8988T (cell line): ENCODE results near the gene DCT.
"Not testable (repeated sequence)": the region's sequence is repeated elsewhere in the genome, so short reads cannot be mapped to it uniquely, and the experiment has no call there.

ENCODE experiments used
- DNase-seq: peaks from one replicate; pipeline ENCODE4 v3.0.0; 2011

DCT gene

GRCh38 chr13:94479616-94480015 is at the start of gene DCT:
Gene DCT (minus strand): TSS chr13:94479682. CDS start chr13:94479255, 427 bp downstream.
- no peak for DNase-seq

- not testable (repeated sequence) for DNase-seq
Measured at GRCh38 chr13:94526956-94527355, 47.5 kb upstream of the DCT start.

GRCh38 chr13:94525781-94526180 is 46.3 kb upstream of the DCT start:
- no peak for DNase-seq

GRCh38 chr13:94524407-94524806 is 44.9 kb upstream of the DCT start:
- no peak for DNase-seq

GRCh38 chr13:94520001-94520400 is 40.5 kb upstream of the DCT start:
- no peak for DNase-seq

GRCh38 chr13:94516456-94516855 is 37.0 kb upstream of the DCT start:
- no peak for DNase-seq

GRCh38 chr13:94515911-94516310 is 36.4 kb upstream of the DCT start:
- no peak for DNase-seq

- no peak for DNase-seq
Measured at GRCh38 chr13:94515374-94515773, 35.9 kb upstream of the DCT start.

GRCh38 chr13:94513026-94513425 is 33.5 kb upstream of the DCT start:
- DNase-seq: no peak

GRCh38 chr13:94505730-94506129 is 26.2 kb upstream of the DCT start:
- DNase-seq: no peak

- no peak for DNase-seq
Measured at GRCh38 chr13:94503851-94504250, 24.4 kb upstream of the DCT start.

GRCh38 chr13:94498831-94499230 is 19.3 kb upstream of the DCT start:
- DNase-seq: not testable (repeated sequence)

GRCh38 chr13:94495806-94496205 is 16.3 kb upstream of the DCT start:
- no peak for DNase-seq

GRCh38 chr13:94494026-94494425 is 14.5 kb upstream of the DCT start:
- no peak for DNase-seq

- DNase-seq: no peak
Measured at GRCh38 chr13:94487043-94487442, 7.6 kb upstream of the DCT start.

- no peak for DNase-seq
Measured at GRCh38 chr13:94483970-94484369, 4.5 kb upstream of the DCT start.

- no peak for DNase-seq
Measured at GRCh38 chr13:94481941-94482340, 2.5 kb upstream of the DCT start.

- DNase-seq: no peak
Measured at GRCh38 chr13:94480672-94481145, 1.2 kb upstream of the DCT start.

- DNase-seq: no peak
Measured at GRCh38 chr13:94478913-94479312, 569 bp downstream of the DCT start.

- DNase-seq: no peak
Measured at GRCh38 chr13:94470126-94470525, 9.4 kb downstream of the DCT start.

GRCh38 chr13:94464771-94465170 is 14.7 kb downstream of the DCT start:
- DNase-seq: no peak

GRCh38 chr13:94462670-94463069 is 16.8 kb downstream of the DCT start:
- DNase-seq: no peak

- no peak for DNase-seq
Measured at GRCh38 chr13:94459116-94459515, 20.4 kb downstream of the DCT start.

- no peak for DNase-seq
Measured at GRCh38 chr13:94455414-94455813, 24.1 kb downstream of the DCT start.

- DNase-seq: no peak
Measured at GRCh38 chr13:94454906-94455305, 24.6 kb downstream of the DCT start.

GRCh38 chr13:94454334-94454733 is 25.1 kb downstream of the DCT start:
- DNase-seq: no peak
